ENCODE data around the gene SLC7A6OS. TPM values are rescaled to one million over a fixed set of nuclear protein-coding genes. Genes with fewer than 3 reads are reported as not detected.

The SLC7A6OS gene
- total RNA-seq, 2 experiments from 2014 or later: 28.6 to 33.4 TPM

DNA sequence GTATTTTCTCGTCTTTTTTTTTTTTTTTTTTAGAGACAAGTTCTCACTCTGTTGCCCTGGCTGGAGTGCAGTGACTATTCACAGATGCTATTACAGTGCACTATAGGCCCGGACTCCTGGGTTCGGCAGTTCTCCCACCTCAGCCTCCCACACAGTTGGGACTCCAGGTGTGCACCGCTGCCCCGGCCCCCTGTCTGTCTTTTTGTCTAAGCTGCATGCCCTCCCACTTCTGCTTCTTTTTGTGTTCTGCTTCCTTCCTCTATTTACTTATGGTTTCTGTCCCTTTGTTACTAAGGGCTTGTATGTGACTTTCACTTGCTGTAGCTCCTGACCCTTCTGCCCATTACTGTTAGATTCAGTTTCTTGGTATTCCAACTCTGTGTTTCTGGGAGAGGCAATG, 25.9 kb downstream of the SLC7A6OS start:
- ChIA-PET CTCF (ENCODE audit: unreplicated experiment) (interaction anchor here (0.5 to 2.1 kb wide), 5 partner anchors 12 to 607 kb away, joined by 3 to 15 read pairs (median 5); partner anchors contain the start of gene SLC7A6), POLR2A (interaction anchor here (0.6 to 2.6 kb wide), 12 partner anchors 9 to 1108 kb away, joined by 3 to 19 read pairs (median 6); partner anchors contain the start of genes PRMT7 and SLC7A6OS)
- intact Hi-C loops (cut with micrococcal nuclease; ENCODE audit: unreplicated experiment): loop anchor here (1.0 kb wide), 2 partner anchors 21 to 25 kb away; partner anchors contain the start of genes SLC7A6 and SLC7A6OS
- peak overlapping the region; percentile 58 for H3K4me3 ChIP-seq (ENCODE audit: low read depth, low read length, poor library complexity, severe bottlenecking)
- no TSS peak for BruUV-seq (replicated peaks)
- H2AFZ ChIP-seq (ENCODE audit: low read length): no peak overlapping the region
- peak overlapping the region; percentile 97 for H3K27ac ChIP-seq (ENCODE audit: low read depth, low read length, poor library complexity, severe bottlenecking)
- DNase-seq (ENCODE audit: low spot score): peak; percentile 95
- peak overlapping the region; percentile 91 for H3K4me2 ChIP-seq (ENCODE audit: low read length)
- no peaks in the 10 kb centered on the region for H3K9me3 ChIP-seq (ENCODE audit: low read length)
- peaks cover 61% of the 10 kb centered on the region for H3K36me3 ChIP-seq (ENCODE audit: insufficient read depth, low read length)
- TF ChIP-seq CTCF (conservative IDR thresholded peaks at IDR 0.05; ENCODE audit: low read length): no peak
- TF ChIP-seq EZH2phosphoT487 (IDR thresholded peaks at IDR 0.05; ENCODE audit: borderline replicate concordance, low read depth, low read length): no peak
- no peaks in the 10 kb centered on the region for H3K9me2 ChIP-seq (ENCODE audit: insufficient read depth, low read length)
- H3K4me1 ChIP-seq (ENCODE audit: insufficient read depth, low read length, poor library complexity, severe bottlenecking): peaks cover 99% of the 10 kb centered on the region
- H3K79me2 ChIP-seq (ENCODE audit: insufficient read depth, low read depth, low read length): peaks cover 50% of the 10 kb centered on the region
- no peaks in the 10 kb centered on the region for H4K20me1 ChIP-seq (ENCODE audit: insufficient read depth, low read length)

DNA sequence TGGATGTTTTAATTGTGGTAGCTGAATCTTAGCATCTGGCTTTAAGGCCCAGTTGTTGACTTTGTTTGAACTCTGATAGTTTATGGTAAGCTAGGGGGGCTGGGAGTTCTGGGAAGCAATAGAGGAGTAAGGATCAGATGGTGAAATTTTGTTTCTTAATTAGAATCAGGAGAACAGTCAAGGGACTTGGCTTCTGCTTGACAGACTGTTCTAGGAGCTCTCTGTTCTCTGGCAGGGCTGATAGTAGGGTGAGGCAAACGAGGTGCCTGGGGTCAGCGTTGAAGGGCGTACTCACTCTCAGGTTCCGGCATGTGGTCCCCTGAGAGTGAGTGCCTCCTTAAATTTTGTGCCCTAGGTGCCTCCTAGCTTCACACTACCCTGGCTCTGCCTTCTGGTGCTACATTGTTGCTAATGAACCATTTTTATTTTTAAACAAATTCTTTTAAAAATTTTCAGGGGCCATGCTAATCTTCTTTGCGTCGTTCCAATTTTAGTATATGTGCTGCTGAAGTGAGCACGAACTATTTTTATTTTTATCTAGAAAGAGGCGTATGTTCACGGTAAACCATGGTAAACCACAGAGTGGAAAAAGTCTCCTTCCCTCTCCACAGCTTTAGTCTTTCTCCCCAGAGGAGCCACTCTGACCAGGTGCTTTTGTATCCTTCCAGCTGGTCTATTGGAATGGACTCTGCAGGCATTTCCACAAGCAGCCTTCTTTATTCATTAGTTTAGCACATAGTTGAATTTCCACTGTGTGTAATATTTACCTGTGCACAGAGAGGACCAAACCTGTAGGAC, 26.7 kb downstream of the SLC7A6OS start:
- peak; percentile 65 for DNase-seq (ENCODE audit: low spot score)
- Histone ChIP-seq H3K9me2 (ENCODE audit: insufficient read depth, low read length) (no peaks in the 10 kb centered on the region), H2AFZ (ENCODE audit: low read length) (no peak overlapping the region), H3K4me3 (ENCODE audit: low read depth, low read length, poor library complexity, severe bottlenecking) (peak overlapping the region; percentile 58), H3K27ac (ENCODE audit: low read depth, low read length, poor library complexity, severe bottlenecking) (peak overlapping the region; percentile 97), H4K20me1 (ENCODE audit: insufficient read depth, low read length) (no peaks in the 10 kb centered on the region), H3K9me3 (ENCODE audit: low read length) (no peaks in the 10 kb centered on the region), H3K4me2 (ENCODE audit: low read length) (peak overlapping the region; percentile 91), H3K36me3 (ENCODE audit: insufficient read depth, low read length) (peaks cover 63% of the 10 kb centered on the region), H3K79me2 (ENCODE audit: insufficient read depth, low read depth, low read length) (peaks cover 59% of the 10 kb centered on the region), H3K4me1 (ENCODE audit: insufficient read depth, low read length, poor library complexity, severe bottlenecking) (peaks cover 99% of the 10 kb centered on the region)
- BruUV-seq (replicated peaks): TSS peak; percentile 9
- TF ChIP-seq EZH2phosphoT487 (IDR thresholded peaks at IDR 0.05; ENCODE audit: borderline replicate concordance, low read depth, low read length): no peak
- no peak for TF ChIP-seq CTCF (conservative IDR thresholded peaks at IDR 0.05; ENCODE audit: low read length)
- ChIA-PET CTCF (ENCODE audit: unreplicated experiment) (interaction anchor here (0.6 to 2.1 kb wide), 6 partner anchors 11 to 208 kb away, joined by 3 to 10 read pairs (median 5); partner anchors contain the start of gene SLC7A6), POLR2A (interaction anchor here (0.6 to 2.2 kb wide), 12 partner anchors 8 to 1107 kb away, joined by 3 to 13 read pairs (median 4); partner anchors contain the start of genes PRMT7, SLC7A6 and SLC7A6OS)
- intact Hi-C loops (cut with micrococcal nuclease; ENCODE audit: unreplicated experiment): no loop called here

Data from OCI-LY7 (cell line).